Measurements from ENCODE around the gene SAPCD2.

SAPCD2 gene

DNA sequence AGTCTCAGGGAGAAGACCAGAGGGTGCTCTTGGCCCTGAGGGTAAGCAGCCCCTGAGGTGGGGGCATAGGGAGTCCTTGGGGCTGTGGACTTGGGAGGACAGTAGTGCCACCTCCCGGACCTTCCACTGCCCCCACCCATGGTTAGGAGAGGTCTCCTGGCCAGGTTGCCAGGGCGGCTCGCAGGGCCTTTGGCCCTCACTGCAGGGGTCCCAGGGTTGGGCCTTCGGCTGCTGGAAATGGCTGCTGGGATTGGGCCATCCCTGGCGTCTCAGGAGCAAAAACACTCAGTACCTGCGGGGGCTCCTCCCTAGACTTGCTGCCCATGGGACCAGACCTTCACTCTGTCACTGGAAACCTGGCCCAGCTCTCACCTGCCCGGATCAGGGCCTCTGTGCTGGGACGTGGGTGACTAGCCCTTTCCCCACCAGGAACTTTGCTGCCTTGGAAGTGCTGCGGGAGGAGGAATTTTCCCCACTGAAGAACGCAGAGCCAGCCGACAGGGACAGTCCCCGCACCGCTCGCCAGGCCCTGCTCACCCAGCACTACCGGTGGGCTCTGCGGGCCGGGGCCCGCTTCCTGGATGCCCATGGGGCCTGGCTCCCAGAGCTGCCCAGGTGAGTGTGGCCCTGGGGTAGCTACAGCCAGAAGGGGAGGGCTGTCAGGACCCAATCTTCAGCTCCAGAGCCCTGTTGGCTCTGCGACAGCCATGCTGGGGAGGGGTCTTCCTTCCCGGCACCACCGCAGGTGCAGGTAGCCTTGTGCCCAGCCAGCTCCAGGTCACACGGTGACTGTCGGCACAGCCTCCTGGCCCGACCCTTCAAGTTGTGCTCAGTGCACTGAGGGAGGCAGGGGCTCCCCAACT, 10.1 kb upstream of the SAPCD2 start:
- no peak for DNase-seq (ENCODE audit: low read depth)

DNA sequence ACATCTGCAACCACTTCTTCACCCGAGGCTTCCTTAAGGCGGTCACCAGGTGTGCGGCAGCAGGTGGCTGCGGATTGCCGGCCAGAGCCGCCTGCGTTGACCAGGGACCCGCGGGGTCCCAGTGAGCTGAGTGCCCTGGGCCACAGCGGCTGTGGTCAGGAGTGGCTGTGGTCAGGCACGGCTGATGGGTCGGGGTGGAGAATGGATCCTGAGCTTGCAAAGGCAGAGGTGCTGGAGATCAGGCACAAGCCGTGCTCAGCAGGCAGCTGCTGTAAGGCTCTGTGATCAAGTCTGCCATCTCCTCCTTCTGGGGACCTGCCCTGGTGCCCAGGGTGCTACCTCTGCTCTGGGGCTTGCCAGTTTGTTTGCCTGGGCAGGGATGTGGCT, 9.0 kb upstream of the SAPCD2 start:
- no peak for DNase-seq (ENCODE audit: low read depth)

DNA sequence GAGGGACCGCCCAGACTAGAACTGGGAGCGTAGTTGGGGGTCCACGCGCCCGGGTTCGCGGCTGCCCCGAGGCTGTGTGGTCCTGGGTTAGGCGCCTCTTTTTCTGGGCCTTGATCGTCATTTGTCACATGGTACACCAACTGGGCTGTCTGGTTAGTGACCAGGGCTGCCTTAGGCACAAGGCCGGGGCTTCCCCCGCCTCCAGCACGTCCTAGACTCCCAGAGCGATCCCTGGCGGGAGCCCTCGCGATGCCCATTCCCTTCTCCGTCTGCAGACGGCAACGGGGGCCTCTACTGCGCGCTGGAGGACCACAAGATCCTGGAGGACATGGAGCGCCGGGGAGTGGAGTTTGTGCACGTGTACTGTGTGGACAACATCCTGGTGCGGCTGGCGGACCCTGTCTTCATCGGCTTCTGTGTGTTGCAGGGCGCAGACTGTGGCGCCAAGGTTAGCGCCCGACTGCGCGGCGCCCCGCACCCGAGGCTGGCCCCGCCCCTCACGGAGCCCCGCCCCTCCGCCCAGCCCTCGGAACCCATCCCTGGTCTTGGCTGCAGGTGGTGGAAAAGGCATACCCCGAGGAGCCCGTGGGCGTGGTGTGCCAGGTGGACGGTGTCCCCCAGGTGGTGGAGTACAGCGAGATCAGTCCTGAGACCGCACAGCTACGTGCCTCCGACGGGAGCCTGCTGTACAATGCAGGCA, 8.5 kb upstream of the SAPCD2 start:
- DNase-seq (ENCODE audit: low read depth), result no peak

GRCh38 chr9:137077758-137078693, 7.7 kb upstream of the SAPCD2 start:
- no peak for DNase-seq (ENCODE audit: low read depth)

GRCh38 chr9:137077010-137077747, 6.8 kb upstream of the SAPCD2 start, which contains the start of gene UAP1L1:
Gene UAP1L1, plus strand, starts transcription at chr9:137077517. Its CDS starts 16 bp downstream, at chr9:137077533.
- DNase-seq (ENCODE audit: low read depth), result peak; percentile 57

DNA sequence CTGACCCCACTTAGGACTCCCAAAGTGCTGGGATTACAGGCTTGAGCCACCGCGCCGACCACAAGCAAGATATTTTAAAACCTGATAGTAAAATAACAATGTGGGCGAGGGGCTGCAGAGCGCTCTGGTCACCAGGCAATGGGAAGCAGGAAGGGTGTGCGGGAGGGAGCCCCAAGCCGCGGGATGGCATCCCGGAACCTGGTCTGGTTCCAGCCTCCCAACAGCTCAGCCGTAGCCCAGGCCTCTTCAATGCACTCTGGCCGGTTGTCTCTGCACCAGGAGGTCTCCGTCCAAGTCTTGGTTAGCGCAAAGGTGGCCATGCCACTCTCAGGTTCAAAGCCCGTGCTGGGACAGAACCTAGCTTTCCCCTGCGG, 6.3 kb upstream of the SAPCD2 start:
- DNase-seq (ENCODE audit: low read depth), result no peak

DNA sequence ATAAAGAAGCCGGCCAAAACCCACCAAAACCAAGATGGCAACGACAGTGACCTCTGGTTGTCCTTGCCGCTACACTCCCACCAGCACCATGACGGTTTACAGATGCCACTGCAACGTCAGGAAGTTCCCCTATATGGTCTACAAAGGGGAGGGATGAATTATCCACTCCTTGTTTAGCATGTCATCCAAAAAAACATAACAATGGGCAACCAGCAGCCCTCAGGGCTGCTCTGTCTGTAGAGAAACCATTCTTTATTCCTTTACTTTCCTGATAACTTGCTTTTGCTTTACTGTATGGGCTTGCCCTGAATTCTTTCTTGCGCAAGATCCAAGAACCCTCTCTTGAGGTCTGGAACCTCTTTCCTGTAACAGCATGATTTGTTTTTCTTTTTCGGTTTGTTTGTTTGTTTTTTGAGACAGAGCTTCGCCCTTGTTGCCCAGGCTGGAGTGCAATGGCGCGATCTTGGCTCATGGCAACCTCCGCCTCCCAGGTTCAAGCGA, 5.0 kb upstream of the SAPCD2 start:
- no peak for DNase-seq (ENCODE audit: low read depth)

DNA sequence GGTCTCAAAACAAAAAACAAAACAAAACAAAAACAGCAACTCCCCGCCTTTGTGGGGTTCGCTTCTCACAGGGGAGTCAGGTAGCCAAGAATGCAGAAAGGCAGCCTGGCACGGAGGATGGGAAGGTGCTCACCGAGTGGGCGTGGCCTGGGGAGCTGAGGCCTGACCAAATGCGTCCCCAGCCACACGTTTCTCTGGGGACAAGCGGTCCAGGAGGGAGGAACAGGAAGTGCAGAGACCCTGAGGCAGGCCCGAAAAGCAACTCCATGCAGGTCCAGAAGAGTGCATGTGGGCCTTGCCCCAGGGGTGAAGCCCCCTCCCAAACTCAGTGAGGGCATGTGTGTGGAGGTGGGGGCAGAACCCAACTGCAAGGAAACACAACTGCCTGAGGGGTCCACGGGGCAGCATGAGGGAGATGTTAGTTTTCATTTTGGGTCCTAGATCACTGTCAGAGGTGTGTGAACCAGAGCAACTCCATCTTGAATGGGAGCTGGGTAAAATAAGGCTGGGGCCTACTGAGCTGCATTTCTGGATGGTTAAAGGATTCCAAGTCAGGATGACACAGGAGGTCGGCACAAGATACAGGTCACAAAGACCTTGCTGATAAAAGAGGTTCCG, 4.4 kb upstream of the SAPCD2 start:
- no peak for DNase-seq (ENCODE audit: low read depth)

- no peak for DNase-seq (ENCODE audit: low read depth)
Observed at GRCh38 chr9:137073992-137074399, 3.6 kb upstream of the SAPCD2 start.

- no peak for DNase-seq (ENCODE audit: low read depth)
Observed at GRCh38 chr9:137071282-137071681, 925 bp upstream of the SAPCD2 start.

DNA sequence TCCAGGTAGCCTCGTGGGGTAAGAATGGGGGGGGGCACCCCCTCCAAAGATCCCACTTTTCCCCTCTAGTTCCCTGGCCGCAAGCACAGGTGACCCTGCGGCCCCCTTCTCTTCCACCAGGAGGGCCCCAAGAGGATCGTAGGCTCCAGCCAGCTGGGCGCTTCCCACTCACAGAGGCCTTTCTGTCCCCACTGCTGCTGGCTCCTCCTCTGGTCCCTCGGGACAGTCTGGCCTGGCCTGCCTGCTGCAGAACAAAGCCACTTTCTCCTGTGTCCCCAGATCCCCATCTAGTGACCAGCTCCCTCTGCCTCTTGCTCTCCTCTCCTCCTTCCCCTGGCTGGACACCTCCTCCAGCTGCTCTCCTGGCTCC, 534 bp upstream of the SAPCD2 start:
- DNase-seq (ENCODE audit: low read depth), result no peak

DNA sequence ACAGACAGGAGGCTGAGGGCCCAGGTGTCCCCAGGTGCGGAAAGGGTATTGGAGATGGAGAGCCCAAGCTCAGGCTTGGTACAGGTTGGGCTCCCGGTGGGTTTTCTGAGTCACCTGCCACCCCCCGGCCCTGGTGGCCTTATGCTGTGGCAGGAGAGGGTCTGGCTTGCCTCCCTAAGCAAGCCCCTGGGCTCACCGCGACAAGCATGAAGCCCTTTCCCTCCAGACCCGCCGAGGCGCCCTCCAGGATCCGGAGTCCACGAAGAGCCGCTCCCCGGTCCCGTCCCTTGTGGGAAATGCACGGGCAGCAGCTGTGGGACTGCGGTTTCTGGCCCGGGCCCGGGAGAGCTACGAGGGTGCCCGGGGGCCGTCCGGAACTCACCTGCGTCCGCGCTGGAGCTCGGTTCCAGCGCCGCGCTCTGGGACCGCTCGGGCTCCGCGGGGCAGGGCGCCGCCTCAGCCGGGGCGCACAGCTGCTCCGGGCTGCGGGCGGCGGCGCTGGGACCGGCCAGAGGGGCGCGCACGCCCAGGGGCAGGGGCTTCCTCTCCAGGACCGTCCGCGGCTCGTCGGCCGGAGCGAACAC, 757 bp downstream of the SAPCD2 start:
- DNase-seq (ENCODE audit: low read depth), result no peak

GRCh38 chr9:137068539-137069507, 1.5 kb downstream of the SAPCD2 start:
- no peak for DNase-seq (ENCODE audit: low read depth)

GRCh38 chr9:137067860-137068538, 2.4 kb downstream of the SAPCD2 start:
- DNase-seq (ENCODE audit: low read depth), result peak; percentile 67

- no peak for DNase-seq (ENCODE audit: low read depth)
Observed at GRCh38 chr9:137066096-137066861, 4.1 kb downstream of the SAPCD2 start.

DNA sequence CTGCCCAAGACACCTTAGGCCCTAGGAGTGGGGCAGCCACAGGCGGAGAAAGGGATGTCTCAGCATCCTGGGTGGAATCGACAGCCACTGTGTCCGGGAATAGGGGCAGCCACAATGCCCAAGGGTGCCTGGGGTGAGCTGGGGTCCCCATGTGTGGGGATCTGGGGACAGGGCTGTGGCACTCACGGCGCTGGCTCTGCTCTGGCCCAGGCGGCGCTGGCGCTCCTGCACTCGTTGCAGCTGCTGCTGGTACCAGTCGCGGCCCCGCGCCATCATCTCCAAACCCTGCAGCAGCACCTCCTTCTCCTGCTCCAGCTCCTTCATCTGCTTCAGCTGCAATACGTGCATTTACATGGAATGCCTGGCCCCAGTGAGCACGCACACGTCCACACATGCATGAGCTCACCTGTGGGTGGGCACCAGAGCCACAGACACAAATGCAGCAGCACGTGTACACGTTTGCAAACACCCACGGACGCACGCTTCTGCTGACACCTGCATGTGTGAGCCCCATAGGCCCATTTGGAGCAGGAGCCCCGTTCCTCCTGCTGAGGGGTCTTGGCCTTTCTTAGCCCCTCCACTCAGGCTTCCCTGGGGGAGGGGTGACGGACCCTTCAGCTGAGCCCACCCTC, 4.9 kb downstream of the SAPCD2 start:
- DNase-seq (ENCODE audit: low read depth), result no peak

DNA sequence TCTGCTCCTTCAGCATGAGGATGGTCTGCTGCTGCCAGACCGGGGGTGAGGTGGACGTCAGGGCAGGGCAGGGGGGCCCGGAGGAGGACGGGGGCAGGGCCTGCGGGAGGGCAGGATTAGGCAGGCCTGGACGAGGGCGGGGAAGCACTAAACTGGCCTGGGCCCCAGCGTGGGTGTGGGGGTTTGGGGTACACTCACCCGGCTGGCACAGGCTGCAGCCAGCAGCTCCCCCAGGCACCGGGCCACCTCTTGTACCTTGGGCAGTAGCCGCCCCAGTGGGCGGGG, 5.5 kb downstream of the SAPCD2 start:
- no peak for DNase-seq (ENCODE audit: low read depth)
